TTC549 (cell line): ENCODE data around the gene KCNQ1.

Experiments used
- FAIRE-seq: peaks from 2 replicates; lab custom pipeline; 2012; peaks lifted over from hg19 to GRCh38; lab: Jason Lieb, UNC

The KCNQ1 gene

GRCh38 chr11:2425506-2425905 lies 19.3 kb upstream of the KCNQ1 start:
- no peak for FAIRE-seq

GRCh38 chr11:2426221-2426620 lies 18.6 kb upstream of the KCNQ1 start:
- no peak for FAIRE-seq

DNA sequence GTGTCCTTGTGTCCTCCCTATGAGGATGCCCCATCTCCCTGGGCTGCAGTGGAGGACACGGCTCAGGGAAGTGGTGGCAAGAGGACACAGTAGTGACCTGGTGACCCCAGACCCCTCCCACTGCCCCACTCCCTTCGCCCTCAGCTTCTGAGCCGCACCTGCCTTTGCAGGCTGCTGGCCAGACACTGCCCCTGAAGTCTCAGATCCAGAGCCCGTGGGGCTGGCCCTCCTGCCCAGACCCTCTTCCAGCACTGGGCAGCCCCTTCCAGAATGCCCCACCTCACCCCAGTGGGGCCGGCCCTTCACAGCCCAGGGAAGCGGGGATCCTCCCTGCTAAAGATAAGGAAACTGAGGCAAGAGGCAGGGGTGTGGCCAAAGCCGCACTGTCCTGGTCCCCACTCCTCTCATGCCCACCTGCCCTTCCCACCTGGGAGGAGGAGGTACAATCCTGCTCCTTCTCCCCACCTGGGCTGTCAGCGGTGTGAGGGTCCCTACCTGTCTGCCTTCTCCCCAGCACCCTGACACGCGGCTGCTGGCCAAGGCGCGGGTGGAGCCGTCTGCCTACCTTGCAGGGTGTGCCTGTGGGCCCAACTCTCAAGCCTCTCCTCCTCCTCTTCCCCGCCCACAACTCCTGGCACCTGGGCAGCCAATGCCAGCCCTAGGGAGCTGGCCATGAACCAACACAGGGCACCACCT lies 17.8 kb upstream of the KCNQ1 start:
- no peak for FAIRE-seq

DNA sequence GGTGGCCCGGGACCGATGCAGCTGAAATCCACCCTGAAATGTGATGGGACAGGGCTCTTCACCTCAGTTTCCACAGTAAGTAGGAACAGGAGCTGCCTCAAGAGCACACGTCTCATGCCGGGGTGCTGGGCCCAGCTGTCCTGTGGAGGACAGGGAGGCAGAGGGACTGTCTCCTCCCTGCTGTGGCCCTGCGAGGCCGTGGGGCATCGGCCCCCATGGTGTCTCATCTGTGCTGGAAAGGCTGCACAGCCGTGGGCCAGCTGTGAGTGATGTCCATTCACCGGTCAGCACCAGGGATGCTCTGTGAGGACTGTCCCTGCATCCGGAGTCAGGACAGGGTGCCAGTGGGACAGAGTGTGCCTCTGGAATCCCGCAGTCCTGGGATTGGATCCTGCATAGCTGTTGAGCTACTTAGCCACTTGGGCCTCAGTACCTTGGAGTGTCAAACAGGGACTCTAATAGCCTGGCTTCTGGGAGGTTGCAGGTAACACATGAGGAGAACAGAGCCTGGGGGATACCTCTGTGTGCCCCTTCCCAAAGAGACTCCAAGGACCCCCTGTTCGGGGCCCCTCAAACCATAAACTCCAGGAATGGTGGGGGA lies 17.0 kb upstream of the KCNQ1 start:
- FAIRE-seq, result no peak

DNA sequence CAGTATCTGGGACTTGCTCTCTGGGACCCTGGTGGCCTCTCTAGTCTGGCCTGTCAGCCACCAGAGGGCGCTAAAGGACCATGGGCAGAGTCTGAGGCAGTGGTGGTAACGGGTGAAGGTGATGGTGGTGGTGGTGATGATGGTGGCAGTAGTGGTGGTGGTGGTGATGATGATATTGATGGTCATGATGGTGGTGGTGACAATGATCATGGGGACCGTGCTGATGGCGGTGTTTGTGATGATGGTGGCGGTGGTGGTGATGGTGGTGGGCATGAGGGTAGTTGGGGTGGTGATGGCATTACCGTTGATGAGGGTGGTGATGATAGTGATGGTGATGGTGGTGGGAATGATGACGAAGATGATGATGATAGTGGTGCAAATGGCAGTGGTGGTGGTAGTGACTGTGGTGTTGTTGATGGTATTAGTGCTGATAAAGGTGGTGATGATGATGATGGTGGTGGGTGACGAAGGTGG lies 16.4 kb upstream of the KCNQ1 start:
- no peak for FAIRE-seq

DNA sequence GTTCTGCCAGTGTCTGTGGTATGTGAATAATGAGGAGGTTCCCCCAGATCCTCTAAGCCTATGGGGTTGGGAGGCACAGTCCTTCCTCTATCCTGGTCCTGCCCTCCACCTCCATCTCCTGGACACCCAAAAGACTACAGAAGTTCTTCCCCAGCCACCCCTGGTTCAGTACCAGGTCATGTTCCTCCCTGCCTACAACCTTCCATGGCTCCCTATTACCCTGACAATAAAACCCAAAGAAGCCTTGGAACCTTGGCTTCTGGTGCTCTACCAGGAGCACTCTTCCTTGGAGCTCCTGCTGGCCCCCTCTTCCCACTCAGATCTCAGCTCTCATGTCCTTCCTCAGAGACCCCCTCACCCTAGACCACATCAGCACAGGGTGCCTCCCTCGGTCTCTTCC lies 13.4 kb upstream of the KCNQ1 start:
- no peak for FAIRE-seq

DNA sequence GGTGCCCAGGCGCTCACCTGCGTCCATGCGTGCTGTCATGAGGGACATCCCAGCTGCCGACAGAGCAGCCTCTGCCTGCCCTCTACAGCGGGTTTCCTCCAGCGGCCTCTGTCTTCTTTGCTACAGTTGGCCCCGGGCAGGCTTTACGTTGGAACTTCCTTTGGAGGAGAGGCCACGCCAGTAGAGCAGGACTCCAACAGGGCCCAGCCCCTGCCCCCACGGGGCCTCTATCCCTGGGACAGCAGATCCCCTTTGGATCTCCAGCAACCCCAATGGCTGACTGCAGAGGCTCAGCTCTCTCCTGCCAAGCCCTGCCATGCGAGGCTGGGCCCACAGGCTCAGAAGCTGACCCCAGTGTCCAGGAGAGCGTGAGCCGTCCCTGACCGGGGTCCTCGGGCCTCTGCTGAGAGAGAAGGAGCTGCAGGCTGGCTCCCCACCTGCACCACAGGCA lies 12.6 kb upstream of the KCNQ1 start:
- FAIRE-seq, result no peak

DNA sequence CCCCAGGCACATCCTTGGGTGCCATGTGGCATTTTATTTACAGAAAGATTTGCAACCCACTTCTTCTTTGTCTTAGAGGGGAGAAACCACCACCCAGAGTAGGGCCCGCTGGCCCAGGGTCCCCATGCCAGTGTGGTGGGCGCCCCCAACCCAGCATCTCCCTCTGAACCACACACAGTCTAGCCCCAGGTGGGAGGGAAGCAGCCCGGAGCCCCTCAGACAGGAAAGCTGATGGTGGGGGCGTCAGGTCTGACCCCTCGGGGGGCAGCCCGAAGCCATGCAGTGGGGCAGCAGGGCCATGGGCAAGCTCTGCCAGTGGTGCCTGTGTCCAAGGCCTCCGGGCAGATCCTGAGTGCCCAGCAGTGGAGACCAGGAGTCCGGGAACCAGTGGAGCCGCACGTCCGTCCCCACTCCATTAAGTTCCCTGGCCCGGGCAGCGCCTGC lies 12.2 kb upstream of the KCNQ1 start:
- FAIRE-seq, result no peak

GRCh38 chr11:2433106-2433925 lies 11.5 kb upstream of the KCNQ1 start:
- FAIRE-seq, result no peak

DNA sequence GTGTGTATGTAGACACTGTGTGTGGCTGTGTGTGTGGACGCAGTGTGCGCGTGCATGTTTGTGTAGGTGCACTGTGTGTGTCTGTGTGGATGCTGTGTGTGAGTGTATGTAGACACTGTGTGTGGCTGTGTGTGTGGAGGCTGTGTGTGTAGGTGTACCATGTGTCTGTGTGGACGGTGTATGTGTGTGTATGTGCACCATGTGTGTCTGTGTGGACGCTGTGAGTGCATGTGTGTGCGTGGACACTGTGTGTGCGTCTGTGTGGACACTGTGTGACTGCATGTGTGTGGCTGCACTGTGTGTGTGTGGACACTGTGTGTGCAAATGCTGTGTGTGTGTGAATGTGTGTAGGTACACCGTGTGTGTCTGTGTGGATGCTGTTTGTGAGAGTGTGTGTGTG lies 10.8 kb upstream of the KCNQ1 start:
- no peak for FAIRE-seq

- no peak for FAIRE-seq
Observed at GRCh38 chr11:2434506-2435255, 10.1 kb upstream of the KCNQ1 start.

DNA sequence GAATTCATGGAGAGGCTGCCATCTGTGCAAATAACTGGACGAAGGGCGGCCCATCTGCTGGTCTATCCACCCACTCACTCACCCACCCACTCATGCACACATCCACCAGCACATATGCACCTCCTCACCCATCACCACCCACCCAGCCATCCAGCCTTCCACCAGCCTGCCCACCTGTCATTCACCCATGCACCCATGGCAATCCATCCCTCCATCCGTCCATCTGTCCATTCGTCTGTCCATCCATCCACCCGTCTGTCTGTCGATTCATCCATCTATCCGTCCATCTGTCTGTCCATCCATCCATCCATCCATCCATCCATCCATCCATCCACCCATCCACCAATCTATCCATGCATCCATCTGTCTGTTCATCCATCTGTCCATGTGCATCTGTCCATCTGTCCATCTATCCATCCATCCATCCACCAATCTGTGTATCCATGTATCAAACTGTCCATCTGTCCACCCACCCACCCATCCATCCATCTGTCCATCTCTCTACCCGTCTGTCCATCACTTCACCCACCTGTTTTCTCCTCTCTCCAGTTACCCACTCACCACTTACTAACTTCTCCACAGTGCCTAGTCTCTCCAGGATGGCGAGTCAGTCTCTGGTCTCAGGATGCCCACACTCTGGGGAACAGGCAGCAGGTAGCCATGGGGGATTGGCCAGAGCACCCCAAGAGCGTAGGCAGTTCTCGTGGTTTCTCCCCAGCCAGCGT lies 9.4 kb upstream of the KCNQ1 start:
- no peak for FAIRE-seq

- no peak for FAIRE-seq
Observed at GRCh38 chr11:2436013-2436520, 8.7 kb upstream of the KCNQ1 start.

DNA sequence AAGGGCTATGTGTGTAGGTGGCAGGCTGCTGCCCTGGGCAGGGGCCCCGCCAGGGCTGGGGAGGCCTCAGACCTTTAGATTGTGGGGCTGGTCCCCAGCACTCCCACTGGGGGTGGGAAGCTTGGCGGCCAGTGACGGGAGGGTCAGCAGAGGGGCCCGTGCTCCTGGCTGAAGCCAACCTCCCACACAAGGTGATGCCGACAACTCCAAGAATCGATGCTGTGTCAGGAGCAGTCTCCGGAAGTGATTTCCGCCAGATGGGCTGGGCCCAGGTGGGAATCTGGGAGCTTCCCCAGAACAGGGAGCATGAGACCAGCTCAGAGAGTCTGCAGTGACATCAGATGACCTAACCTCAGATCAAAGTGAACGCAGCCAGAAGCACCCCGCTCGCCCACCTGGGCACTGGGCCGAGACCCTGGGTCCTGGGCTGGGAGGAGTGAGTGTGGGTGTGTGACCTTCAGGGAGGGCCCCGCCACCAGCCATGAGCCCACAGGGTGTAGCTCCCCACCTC lies 8.2 kb upstream of the KCNQ1 start:
- no peak for FAIRE-seq

- FAIRE-seq, result no peak
Observed at GRCh38 chr11:2437516-2437915, 7.3 kb upstream of the KCNQ1 start.

GRCh38 chr11:2439820-2440219 lies 5.0 kb upstream of the KCNQ1 start:
- no peak for FAIRE-seq

- FAIRE-seq, result no peak
Observed at GRCh38 chr11:2440646-2441045, 4.2 kb upstream of the KCNQ1 start.

DNA sequence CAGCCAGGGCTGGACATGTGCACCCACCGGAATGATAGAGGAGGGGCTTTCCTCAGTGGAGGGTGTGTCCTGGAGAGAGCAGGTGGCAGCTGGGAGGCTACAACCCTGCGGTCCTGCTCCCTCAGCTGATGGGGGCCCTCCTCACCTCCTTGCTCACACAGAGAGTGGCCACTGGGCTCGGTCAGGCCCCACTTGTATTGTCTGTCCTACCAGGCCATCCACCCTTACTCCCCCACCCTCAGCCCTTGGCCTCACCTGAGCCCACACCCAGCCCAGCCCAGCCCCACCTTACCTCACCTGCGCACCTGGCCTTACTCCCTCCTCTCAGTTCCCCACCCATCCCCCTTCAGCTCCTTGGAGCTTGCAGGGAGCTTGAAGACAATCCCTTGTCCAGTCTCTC lies 3.6 kb upstream of the KCNQ1 start:
- FAIRE-seq, result no peak

- no peak for FAIRE-seq
Observed at GRCh38 chr11:2442589-2442988, 2.2 kb upstream of the KCNQ1 start.

DNA sequence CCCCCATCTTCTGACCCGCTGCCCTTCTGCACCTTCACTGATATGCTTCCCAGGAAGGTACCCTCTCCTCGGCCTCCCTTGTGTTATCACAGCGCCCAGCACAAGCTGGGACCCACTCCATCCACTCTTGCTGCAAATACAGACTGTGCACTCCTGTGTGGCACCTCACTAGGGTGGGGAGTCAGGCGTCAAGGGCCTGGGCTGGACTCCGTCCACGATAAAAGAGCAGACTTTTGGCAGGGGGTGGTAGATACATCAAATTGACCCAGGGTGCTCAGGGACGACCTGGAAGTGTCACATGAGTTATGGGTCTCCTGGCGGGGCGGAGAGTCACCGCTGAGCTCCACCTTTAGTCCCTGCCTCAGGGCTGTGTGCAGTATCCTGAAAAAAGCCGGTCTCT lies 1.4 kb upstream of the KCNQ1 start:
- FAIRE-seq, result no peak
